Posterior vena cava (tissue), 2 donors: ENCODE measurements around the gene WDR7. TPM values are rescaled to one million over a fixed set of nuclear protein-coding genes. Genes with fewer than 3 reads are reported as not detected.

Source experiments
- DNase-seq: peaks from one replicate; pipeline ENCODE4 v3.0.0-alpha.2; 2020; ENCODE audit warnings: low spot score
- intact Hi-C, 2 donors: fragments of 100-400 bp; cut with DNase I; formaldehyde crosslinking; loops; one replicate each; pipeline versions ENCODE4 v1.14.1 to v1.14.2; 2022 to 2023
- total RNA-seq, 2 donors: library from RNA; stranded (reverse); fragmentation: NEBNext Ultra II Directional; extraction: Animal tissue kit (Norgen Biotek cat#: 25700); gene quantifications; one replicate each; pipeline ENCODE4 v1.2.1, GENCODE V29; 2021
- donor health status: DM: yes; HTN: yes; CAD: no.
- donor health status: DM: yes; HTN: yes; CAD: no.

The WDR7 gene
- total RNA-seq, 2 donors from 2014 or later = 24.9 to 27.3 TPM

DNA sequence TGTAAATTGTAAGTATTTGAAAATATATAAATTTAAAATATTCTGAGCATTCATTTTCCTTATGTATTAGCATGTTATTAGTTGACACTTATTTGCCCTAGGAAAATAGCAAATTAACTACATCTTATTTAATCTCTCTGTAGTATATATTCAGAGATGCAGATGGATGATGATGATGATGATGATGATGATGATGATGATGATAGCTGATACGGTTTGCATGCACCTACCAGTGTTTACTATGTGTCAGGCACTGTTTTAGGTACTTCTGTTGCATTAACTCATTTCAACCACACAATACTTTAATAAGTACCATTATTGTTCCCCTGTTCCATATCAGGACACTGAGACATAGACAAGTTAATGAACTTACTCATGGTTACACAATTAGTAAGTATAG lies 304.3 kb downstream of the WDR7 start:
- intact Hi-C loops = no loop called here
- DNase-seq = no peak

DNA sequence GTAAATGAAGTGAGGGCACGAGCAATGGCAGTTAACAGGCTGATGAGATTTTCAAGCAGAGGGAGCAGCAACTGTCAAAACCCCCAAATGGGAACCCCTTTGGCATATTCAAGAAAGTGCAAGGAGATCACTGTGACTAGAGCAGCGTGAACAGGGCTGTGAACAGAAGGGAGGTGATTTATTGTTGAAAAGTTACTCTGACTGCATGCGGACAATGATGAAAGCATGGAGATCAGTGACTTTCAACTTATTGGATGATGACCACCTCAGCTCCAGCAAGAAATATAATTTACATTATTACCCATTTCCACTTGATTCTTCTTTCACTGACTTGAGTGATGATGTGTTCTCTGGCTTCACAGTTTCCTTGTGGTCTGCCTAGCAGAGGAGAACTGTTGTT lies 308.0 kb downstream of the WDR7 start:
- intact Hi-C loops = no loop called here
- DNase-seq = no peak

DNA sequence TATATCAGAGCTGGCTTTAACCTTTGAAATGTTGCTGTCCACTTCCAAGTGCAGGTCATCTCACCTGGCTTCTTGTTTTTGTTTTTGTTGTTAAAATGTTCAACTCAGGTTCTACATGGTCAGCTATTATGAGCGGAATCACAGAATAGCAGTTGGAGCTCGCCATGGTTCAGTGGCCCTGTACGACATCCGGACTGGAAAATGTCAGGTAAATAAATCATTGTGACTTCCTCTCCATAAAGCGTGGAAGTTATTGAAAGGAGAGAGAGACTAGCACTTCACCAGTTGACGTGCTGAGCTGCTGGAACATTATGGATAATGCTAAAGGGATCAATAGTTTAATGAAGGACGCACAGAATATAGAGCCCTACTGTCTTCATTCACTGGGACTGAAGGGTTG lies 311.2 kb downstream of the WDR7 start:
- intact Hi-C loops = no loop called here
- DNase-seq = no peak

DNA sequence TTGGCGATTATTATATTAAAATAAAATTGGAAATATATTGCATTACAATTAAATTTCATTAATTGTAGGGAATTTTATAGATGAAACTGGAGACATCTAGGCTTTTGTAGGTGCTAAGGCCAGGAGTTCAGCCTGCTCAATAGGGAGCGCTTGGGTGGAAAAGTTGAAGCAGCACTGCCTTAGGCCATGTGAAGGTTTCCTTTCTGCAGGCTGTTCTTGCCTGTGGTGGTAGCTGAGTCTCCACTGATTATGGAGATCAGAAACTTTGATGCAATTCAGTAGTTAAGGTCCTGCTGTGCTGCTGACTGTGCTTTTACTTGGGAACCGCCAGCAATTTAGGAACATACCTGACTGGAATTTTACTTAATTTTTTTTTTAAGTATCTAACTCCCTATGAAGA lies 315.9 kb downstream of the WDR7 start:
- no peak for DNase-seq
- intact Hi-C loops = loop anchor here in 1 of 2 donors (5.0 kb wide), 1 partner anchor 815 kb away; no protein-coding TSS in a partner anchor

DNA sequence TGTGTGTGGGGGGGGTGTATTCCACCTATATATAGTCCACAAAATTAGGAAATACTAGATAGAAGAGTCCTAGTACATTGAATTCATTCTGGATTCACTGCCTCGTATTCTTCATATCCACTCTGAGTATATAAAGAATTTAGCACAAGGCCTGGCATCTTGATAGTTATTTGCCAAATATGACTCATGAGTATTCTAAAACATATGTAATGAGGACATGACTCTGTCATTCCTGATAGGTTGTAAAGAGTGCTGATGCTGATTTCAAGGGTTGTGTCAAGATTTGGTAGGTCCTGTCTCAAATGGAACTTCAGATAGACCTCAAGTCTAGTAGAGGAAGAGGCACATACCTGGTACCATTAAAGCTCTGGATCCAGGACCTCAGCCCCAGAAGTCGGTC lies 322.3 kb downstream of the WDR7 start:
- DNase-seq = no peak
- intact Hi-C loops = no loop called here

DNA sequence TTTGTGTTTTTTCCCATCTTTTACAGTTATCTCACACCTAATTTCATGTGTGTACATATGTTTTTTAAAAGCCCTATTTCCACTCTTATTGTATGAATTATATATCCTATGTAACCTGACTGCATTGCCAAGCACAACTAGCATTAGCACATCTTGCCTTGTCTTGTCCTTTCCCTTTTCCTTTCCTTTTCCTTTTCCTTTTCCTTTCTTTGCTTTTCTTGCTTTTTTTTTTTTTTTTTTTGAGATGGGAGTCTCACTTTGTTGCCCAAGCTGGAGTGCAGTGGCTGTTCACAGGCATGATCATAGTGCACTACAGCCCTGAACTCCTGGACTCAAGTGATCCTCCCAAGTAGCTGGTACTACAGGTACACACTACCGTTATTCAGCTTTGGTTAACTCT lies 323.0 kb downstream of the WDR7 start:
- intact Hi-C loops = no loop called here
- DNase-seq = no peak

DNA sequence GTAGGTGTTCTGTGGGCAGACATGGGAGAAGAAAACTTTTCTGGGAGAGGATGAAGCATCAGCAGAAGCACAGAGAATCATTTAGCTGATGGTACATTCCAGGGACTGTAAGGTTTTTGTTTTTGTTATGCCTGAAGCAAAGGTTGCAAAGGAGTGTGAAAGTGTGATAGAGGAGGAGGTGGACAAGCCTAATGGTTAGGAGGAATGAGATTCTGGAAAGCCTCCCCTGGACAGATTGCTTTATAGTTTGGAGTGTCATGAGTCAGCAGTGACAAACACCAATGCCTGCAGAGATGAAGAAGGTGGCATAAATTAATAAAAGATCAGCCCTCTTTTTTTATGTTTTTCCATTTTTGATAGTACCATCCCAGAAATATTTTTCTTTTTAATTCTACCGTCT lies 324.1 kb downstream of the WDR7 start:
- DNase-seq = no peak
- intact Hi-C loops = no loop called here

DNA sequence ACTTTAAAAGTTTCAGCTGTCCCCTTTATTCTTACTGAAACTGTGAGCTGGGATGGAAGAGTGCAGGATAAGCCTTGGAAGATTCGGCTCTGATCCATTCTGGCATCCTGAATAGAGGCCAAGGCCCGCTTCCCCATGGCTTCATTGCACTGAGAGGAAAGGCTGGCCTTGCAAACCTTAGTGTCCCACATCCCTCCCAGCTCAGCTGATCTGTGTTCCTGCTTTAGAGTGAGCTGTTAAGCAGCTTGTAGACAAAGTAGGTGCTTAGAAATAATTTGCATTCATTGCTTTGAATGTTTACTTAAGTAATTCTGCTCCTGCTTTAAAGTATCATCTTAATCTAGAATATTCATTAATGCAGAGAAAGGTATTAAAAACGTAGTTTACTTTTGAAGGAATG lies 326.1 kb downstream of the WDR7 start:
- DNase-seq = no peak
- intact Hi-C loops = no loop called here

DNA sequence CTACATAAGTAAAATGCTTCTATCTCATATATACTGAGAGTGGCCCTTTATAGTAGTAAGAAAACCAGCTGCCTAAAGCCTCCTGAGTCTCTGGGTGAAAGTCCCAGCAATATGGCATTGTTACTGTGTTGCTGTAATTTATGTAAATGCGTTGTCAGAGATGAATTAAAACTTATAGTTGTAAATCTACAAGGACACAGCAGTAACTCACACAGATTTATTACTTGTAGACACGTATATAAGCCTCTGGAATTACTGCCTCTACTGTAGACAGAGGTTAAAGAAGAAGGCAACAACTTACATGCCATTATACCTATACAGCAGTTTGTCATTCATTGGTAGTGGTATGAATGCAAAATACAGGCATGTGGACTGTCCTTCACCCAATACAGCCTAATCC lies 326.6 kb downstream of the WDR7 start:
- intact Hi-C loops = no loop called here
- no peak for DNase-seq

DNA sequence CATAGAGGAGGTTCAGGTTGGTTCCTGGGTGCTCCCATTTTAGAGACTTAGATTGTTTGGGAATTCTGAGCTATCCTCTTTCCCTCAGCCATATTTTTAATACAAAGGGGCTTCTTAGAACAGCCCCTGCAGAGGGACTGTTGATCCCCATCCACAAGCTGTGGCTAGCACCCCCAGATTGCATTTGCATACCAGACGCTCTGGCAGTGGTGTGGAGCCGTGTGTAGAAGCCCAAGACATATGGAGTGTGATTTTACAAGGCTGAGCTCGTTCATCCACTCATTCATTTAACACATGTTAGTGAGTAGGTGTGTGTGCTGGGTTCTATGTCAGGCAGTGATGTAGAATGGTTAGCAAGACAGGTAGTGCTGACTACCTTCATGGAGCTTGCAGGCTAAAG lies 329.0 kb downstream of the WDR7 start:
- DNase-seq = no peak
- intact Hi-C loops = no loop called here

DNA sequence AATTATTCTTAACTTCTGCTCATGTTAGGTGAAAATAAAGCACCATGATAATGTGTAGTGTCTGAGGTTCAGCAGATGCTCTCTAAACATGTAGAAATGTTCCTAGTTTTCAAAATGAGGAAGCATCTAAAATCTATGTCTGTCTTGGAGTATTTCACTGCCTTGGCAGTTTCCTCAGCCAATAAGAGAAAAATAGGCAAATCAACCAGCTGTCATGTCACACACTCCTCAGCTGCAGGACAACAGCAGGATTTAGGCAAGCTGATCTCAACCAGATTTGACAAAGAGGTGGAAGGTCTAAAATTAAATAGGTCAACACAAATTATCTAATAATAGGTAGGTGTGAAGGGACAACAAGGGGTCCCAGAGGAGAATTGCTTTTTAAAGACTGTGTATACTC lies 331.6 kb downstream of the WDR7 start:
- no peak for DNase-seq
- intact Hi-C loops = no loop called here

DNA sequence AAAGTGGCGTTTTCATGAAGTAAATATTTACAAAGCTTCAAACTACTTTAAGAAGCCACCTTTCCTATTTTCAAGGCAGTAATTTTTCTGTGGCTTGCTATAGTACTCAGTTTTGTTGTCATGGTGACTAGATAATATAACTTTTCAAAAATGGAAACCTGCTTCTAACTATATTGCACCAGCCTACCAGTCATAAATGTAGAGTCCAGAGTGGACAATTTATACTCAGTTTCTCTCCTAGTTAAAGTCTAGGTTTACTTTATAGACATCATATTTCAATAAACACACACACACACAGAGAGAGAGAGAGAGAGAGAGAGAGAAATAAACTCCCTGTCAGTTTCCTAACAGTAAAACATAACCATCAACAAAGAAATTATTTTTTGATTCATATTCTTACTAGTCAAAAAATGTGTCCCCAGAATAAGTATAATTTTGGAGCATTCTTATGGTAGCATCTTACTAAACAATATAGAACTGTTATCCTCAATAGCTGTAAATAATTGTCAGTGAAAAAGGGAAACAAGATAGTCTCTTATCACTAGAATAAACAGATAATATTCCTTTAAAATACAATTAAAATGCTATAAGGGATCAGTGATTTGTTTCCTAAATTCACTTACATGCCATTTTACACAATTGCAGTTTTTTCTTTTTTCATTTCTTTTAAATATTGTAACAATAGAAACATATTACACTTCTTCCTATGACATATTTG lies 332.3 kb downstream of the WDR7 start:
- intact Hi-C loops = no loop called here

DNA sequence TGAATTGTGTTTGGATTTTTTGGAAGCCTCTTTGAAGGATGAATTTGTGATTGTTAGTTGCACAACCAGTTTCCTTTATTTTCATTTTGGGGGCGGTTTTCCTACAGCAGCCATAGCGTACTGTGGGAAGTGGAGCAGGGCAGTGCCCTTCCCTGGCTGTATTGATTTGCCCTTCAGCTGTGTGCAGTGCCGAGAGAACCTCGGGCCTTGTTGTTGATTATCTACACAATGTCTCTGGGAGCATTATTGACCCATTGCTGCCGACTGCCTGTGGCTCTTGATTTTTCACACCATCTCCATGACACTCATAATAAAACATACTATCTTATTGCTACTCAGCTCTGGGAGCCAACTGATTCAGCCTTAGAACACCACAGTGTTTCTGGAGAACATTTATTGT lies 333.6 kb downstream of the WDR7 start:
- no peak for DNase-seq
- intact Hi-C loops = no loop called here

More for the DNA sequence above, 332.3 kb downstream of the WDR7 start:
- DNase-seq = no peak

DNA sequence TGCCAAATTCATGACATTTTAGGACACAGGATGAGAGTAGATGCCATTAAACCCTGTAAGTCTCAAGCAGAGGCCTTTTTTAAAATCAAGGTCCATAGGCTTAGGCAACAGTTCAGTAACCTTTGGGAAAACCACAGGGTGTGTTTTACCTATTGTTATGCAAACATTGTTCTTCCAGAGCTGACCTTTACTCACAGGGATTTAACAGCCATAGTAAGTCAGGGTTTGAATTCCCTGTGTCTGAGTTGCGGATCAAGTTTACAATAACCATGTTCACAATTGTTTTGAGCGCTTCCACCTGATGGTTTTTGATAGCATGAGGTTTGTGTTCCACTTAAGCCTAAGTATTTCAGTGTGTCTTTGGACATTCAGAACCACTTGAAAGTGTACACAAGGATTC lies 335.7 kb downstream of the WDR7 start:
- intact Hi-C loops = no loop called here
- DNase-seq = no peak

DNA sequence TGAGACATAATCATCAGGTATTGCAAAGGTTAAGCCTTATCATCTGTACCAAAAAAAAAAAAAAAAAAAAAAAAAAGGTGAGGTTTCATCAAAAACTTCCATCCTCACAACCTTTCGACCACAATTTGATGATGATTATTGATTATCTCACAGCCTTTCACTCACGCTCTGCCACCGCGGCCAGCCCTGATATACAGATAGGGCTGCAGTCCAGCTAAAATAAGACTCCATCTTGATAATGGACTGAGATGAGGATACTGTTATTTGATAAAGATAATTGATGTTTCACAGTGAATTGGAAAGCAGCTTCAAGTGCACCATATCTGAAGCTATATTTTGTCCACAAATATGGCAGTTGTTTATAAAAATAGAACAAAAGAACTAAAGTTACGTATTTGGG lies 336.1 kb downstream of the WDR7 start:
- intact Hi-C loops = no loop called here
- DNase-seq = no peak

DNA sequence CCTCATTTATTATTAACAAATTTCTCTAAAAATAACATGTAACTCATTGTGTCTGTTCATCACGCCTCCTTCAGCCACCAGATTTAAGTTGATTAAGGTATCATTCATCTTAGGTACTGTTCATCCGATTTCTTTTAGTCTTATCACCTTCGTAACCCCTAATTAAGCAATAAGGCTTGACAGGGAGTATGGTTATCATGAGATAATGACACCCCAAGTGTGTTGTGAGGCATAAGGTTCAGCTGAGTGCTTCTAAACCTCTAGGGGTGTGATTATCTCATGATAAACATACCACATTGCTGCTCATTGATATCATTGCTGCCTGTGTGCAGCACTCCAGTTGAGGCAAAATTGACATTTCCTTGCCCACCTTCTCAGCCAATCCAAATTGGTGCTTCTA lies 336.9 kb downstream of the WDR7 start:
- no peak for DNase-seq
- intact Hi-C loops = no loop called here

DNA sequence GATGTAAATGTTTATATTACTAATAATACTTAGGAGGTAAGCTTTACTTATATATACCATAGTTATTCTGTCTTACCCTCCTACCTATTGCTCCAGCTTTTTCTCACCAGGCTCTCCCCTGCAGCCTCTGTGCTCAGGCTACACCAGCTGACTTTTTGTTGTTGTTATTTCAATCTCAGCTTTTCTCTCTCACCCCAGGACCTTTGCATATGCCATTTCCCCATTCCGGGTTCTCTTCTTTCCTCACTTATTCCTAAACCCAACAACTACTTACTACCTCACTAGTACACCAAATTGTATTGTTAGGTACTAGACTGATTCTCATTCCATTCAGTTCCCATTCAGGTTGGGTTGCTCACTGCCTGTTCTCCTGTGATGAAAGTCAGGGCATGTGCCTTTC lies 339.5 kb downstream of the WDR7 start:
- DNase-seq = no peak
- intact Hi-C loops = no loop called here

DNA sequence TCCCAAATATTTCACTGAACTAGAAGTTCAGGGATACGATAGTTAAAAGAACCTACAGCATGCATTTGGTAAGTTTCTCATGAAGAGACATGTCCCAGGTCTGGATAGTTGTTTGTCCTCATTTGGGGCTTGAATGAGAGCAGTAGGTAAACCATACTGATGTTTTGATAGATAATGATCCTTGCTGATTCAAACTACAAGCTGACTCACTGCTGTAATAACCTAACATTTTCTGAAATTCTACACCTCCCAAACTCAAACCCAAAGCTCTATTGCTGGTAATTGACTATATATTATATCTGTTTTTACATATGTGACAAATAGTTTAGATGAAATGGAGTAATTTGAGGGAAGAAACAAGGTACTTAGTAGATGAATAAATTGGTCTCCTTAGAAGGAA lies 341.6 kb downstream of the WDR7 start:
- intact Hi-C loops = no loop called here
- no peak for DNase-seq

DNA sequence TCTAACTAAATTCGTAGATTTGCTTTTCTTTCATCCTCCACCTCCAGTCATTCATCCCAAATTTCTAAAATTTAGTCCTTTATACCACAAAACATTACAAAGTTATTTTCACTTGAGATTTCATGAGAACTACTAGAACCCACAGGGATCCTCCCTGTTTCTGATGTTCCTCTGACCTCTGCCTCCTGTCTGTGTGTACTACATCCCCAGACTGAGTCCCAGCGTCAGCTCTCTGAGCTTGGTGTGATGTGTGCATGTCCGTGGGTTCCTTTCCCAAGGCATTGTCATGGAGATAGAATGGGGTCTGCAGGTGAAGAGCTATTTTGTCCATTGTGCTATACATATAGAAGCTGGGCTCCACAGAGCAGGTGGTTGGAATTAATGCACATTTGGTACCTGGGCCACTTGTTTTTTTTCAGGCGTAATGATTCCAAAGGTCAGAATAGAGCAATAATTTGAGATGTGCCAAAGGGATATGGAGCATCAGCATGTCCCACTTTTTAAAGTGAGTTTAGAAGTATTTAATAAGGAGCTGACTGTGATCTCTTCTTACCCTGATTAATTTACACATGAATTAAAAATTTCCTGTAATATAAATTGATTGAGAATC lies 344.5 kb downstream of the WDR7 start:
- intact Hi-C loops = no loop called here

DNA sequence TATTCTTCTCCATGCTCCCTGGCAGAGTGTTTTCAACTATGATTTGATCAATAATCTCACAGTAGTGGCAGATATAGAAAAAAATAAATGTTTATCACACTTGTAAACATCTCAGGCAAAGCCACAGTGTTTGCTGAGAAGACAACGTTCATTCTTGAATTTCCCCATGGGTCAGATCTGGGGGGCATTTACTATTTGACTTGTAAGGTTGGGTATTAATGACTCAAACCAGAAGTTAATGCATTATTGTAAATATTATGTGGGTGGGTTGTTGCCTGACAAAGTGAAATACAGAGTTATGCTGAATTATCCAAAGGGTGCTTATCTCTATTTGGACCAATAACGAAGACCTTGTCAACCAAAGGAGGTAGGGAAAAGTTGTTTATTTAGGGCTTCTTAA lies 346.0 kb downstream of the WDR7 start:
- DNase-seq = no peak
- intact Hi-C loops = no loop called here

More for the DNA sequence above, 344.5 kb downstream of the WDR7 start:
- no peak for DNase-seq

DNA sequence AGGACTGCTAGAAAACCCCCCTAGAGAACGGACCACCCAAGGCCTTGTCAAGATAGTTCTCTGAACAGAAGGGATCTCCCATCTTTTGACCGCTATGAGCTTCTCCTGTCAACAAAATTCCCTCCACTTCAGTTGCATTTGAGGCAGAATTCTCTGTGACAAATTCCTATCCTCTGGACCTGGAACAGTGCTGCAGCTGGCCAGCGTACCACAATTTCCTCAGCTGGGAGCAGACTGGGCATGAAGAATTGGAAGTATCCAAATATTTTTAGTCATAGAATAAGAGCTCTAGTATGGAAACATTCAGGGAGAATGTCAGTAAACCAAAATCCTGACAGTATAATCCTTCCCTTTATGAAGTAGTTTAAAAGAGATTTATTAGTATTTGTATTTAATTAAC lies 348.7 kb downstream of the WDR7 start:
- DNase-seq = no peak
- intact Hi-C loops = no loop called here
